HCT116 (cell line): Measurements from ENCODE around the gene SMOC1.

Experiments used
- CEBPB ChIP-seq: IDR thresholded peaks from 2 replicates; pipeline ENCODE4 v1.6.1; 2012; ENCODE audit warnings: low read depth
- EZH2 ChIP-seq: fragments of 200-600 bp; sonication (generic); IDR thresholded peaks from 2 replicates; pipeline ENCODE4 v1.6.1; 2017; ENCODE audit warnings: antibody characterized with exemption, mixed run types
- RAD21 ChIP-seq: IDR thresholded peaks from 2 replicates; pipeline ENCODE4 v1.6.1; 2012; ENCODE audit warnings: low read depth, mild to moderate bottlenecking
- TCF7L2 ChIP-seq: IDR thresholded peaks from 2 replicates; pipeline ENCODE4 v1.7.0; 2011; ENCODE audit warnings: borderline replicate concordance, inconsistent platforms; ENCODE audit not compliant: insufficient read depth, insufficient read length; ENCODE audit errors: extremely low read depth
- TF ChIP-seq, protein P1 (sequence below), 3 experiments: fragments of 200-600 bp in 1 of 3; sonication (generic) in 1 of 3; IDR thresholded peaks in 2 of 3; conservative IDR thresholded peaks in 1 of 3; 2 replicates each; pipeline ENCODE4 v1.5.1; 2012 to 2017; ENCODE audit warnings: low read depth in 2 of 3, low read length in 2 of 3, antibody characterized with exemption in 1 of 3, borderline replicate concordance in 1 of 3, control low read depth in 1 of 3, mild to moderate bottlenecking in 1 of 3, mixed read lengths in 1 of 3, mixed run types in 1 of 3, moderate library complexity in 1 of 3; ENCODE audit not compliant: insufficient read depth in 1 of 3

DNA sequence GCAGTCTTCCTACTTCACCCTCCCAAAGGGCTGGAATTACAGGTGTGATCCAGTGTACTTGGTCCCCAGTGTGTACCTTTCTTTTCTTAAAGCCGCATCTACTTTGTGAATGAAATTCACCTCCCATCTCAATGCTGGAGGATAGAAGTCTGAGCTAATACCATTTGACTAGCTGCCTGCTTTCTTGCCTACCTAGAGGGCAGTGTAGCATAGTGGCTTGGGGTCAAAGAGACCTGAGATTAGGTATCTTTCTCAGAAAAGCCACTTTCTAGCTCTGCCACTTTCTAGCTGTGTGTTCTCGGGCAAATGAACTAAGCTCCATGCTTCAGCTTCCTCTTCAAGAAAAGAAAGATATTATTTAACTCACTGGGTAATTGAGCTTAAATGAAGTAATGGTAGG, 16.9 kb downstream of the SMOC1 start:
- TF ChIP-seq CEBPB (no peak), RAD21 (no peak), EZH2 (no peak), TCF7L2 (no peak)
- TF ChIP-seq, protein P1, sequence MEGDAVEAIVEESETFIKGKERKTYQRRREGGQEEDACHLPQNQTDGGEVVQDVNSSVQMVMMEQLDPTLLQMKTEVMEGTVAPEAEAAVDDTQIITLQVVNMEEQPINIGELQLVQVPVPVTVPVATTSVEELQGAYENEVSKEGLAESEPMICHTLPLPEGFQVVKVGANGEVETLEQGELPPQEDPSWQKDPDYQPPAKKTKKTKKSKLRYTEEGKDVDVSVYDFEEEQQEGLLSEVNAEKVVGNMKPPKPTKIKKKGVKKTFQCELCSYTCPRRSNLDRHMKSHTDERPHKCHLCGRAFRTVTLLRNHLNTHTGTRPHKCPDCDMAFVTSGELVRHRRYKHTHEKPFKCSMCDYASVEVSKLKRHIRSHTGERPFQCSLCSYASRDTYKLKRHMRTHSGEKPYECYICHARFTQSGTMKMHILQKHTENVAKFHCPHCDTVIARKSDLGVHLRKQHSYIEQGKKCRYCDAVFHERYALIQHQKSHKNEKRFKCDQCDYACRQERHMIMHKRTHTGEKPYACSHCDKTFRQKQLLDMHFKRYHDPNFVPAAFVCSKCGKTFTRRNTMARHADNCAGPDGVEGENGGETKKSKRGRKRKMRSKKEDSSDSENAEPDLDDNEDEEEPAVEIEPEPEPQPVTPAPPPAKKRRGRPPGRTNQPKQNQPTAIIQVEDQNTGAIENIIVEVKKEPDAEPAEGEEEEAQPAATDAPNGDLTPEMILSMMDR (IDR thresholded peaks at IDR 0.05 in 2 of 3, conservative IDR thresholded peaks at IDR 0.05 in 1 of 3; ENCODE audit: borderline replicate concordance in 1 of 3, insufficient read depth in 1 of 3, low read depth in 2 of 3, low read length in 2 of 3): no peak
